Mesendoderm (in vitro differentiated cells): ENCODE measurements around the gene ARHGAP28.

Experiments
- DNase-seq: peaks from one replicate; pipeline ENCODE4 v3.0.0; 2013
- H2AK5ac ChIP-seq: 2 replicates; pipeline ENCODE4 v1.6.1; 2013; ENCODE audit warnings: low read length, inconsistent platforms
- H2BK120ac ChIP-seq: 2 replicates; pipeline ENCODE4 v1.6.1; 2013; ENCODE audit warnings: low read depth, mild to moderate bottlenecking, low read length, moderate library complexity, mixed read lengths
- H2BK15ac ChIP-seq: replicated peaks from 2 replicates; pipeline ENCODE4 v1.6.1; 2013; ENCODE audit warnings: low read depth, mild to moderate bottlenecking, moderate library complexity
- H2BK5ac ChIP-seq: 2 replicates; pipeline ENCODE4 v1.6.1; 2013; ENCODE audit warnings: low read length, inconsistent platforms
- H3K18ac ChIP-seq: 2 replicates; pipeline ENCODE4 v1.6.1; 2013; ENCODE audit warnings: mild to moderate bottlenecking, low read length, mixed read lengths
- H3K23ac ChIP-seq: one replicate; pipeline ENCODE4 v1.6.1; 2013; ENCODE audit warnings: low read length
- H3K27ac ChIP-seq: 2 replicates; pipeline ENCODE4 v1.5.1; 2013; ENCODE audit warnings: low read depth, mild to moderate bottlenecking, inconsistent platforms, low read length, moderate library complexity
- H3K27me3 ChIP-seq: 2 replicates; pipeline ENCODE4 v1.6.1; 2013; ENCODE audit warnings: low read length, control low read depth, mild to moderate bottlenecking, inconsistent platforms; ENCODE audit not compliant: insufficient read depth, poor library complexity
- H3K36me3 ChIP-seq: 2 replicates; pipeline ENCODE4 v1.6.1; 2013; ENCODE audit warnings: low read length, inconsistent platforms; ENCODE audit not compliant: control insufficient read depth, insufficient read depth
- H3K4ac ChIP-seq: one replicate; pipeline ENCODE4 v1.6.1; 2013; ENCODE audit warnings: low read depth, mild to moderate bottlenecking, low read length, moderate library complexity
- H3K4me1 ChIP-seq: 2 replicates; pipeline ENCODE4 v1.6.1; 2013; ENCODE audit warnings: low read depth, low read length, inconsistent platforms; ENCODE audit not compliant: control insufficient read depth
- H3K4me2 ChIP-seq: 2 replicates; pipeline ENCODE4 v1.6.1; 2013; ENCODE audit warnings: low read length
- H3K4me3 ChIP-seq: 2 replicates; pipeline ENCODE4 v1.5.1; 2013; ENCODE audit warnings: mild to moderate bottlenecking, low read length
- H3K56ac ChIP-seq: one replicate; pipeline ENCODE4 v1.6.1; 2013; ENCODE audit warnings: low read length
- H3K79me1 ChIP-seq: 2 replicates; pipeline ENCODE4 v1.6.1; 2013; ENCODE audit warnings: low read length, inconsistent platforms
- H3K79me2 ChIP-seq: 2 replicates; pipeline ENCODE4 v1.6.1; 2013; ENCODE audit warnings: mild to moderate bottlenecking, low read length; ENCODE audit not compliant: control insufficient read depth, insufficient read depth
- H3K9ac ChIP-seq: 2 replicates; pipeline ENCODE4 v1.6.1; 2013; ENCODE audit warnings: low read length, inconsistent platforms
- H4K5ac ChIP-seq: one replicate; pipeline ENCODE4 v1.6.1; 2013; ENCODE audit warnings: low read length
- H4K8ac ChIP-seq: one replicate; pipeline ENCODE4 v1.6.1; 2013; ENCODE audit warnings: low read depth, mild to moderate bottlenecking, control low read depth, low read length, moderate library complexity
- WGBS: extraction: QIAGEN DNeasy Blood & Tissue Kit; methylation state at CpG from one replicate; pipeline ENCODE4 v1.1.7; 2013; ENCODE audit warnings: low lambda C conversion rate, missing lambda C conversion rate; ENCODE audit not compliant: insufficient coverage; ENCODE audit errors: extremely low coverage; 5-methylcytosine and 5-hydroxymethylcytosine counted together

ARHGAP28 gene

GRCh38 chr18:6730416-6731221 is 1.1 kb downstream of the ARHGAP28 start:
- Histone ChIP-seq H3K9ac (no peak overlapping the region), H3K4me1 (peaks cover 7% of the 10 kb centered on the region), H2BK5ac (no peak overlapping the region), H3K4me2 (no peak overlapping the region), H4K5ac (no peak overlapping the region), H4K8ac (no peak overlapping the region), H3K23ac (no peak overlapping the region), H3K79me2 (no peaks in the 10 kb centered on the region), H3K27me3 (no peaks in the 10 kb centered on the region), H3K36me3 (no peaks in the 10 kb centered on the region), H3K4ac (no peak overlapping the region), H2BK15ac (no peak overlapping the region), H3K56ac (no peak overlapping the region), H3K4me3 (no peak overlapping the region), H3K27ac (no peak overlapping the region), H2BK120ac (no peak overlapping the region), H3K79me1 (no peaks in the 10 kb centered on the region), H3K18ac (no peak overlapping the region), H2AK5ac (no peak overlapping the region)
- DNase-seq, result no peak
- no CpG with 5 or more reads among the region's 4 CpGs for WGBS

DNA sequence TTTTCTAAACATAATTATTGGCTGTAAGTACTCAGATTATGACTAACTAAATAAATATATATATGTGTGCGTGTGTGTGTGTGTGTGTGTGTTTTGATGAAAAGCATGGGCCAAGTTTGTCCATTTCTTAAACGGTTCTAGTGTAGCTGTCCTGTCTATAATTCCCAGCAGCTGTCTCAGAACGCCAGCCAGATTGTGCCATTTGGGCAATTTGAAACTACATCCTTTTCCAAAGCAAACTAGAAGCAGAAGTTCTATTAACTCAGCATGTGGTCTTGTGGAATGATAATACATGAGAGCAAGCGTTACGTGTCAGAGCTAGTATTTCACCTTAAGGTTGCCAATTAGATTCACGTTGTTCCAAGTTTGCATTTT is 1.7 kb downstream of the ARHGAP28 start:
- H4K8ac ChIP-seq, result no peak overlapping the region
- peak overlapping the region; percentile 43 for H3K4ac ChIP-seq
- no peak overlapping the region for H3K4me2 ChIP-seq
- H3K36me3 ChIP-seq, result no peaks in the 10 kb centered on the region
- H3K4me1 ChIP-seq, result peaks cover 7% of the 10 kb centered on the region
- no CpG with 5 or more reads among the region's 6 CpGs for WGBS
- peak overlapping the region; percentile 45 for H3K18ac ChIP-seq
- no peak overlapping the region for H2BK15ac ChIP-seq
- no peak overlapping the region for H2BK5ac ChIP-seq
- no peak overlapping the region for H2BK120ac ChIP-seq
- H3K27ac ChIP-seq, result no peak overlapping the region
- no peaks in the 10 kb centered on the region for H3K27me3 ChIP-seq
- no peak overlapping the region for H4K5ac ChIP-seq
- H3K23ac ChIP-seq, result no peak overlapping the region
- H3K79me2 ChIP-seq, result no peaks in the 10 kb centered on the region
- H3K4me3 ChIP-seq, result no peak overlapping the region
- H3K56ac ChIP-seq, result peak overlapping the region; percentile 66
- H3K79me1 ChIP-seq, result no peaks in the 10 kb centered on the region
- peak overlapping the region; percentile 18 for H3K9ac ChIP-seq
- no peak overlapping the region for H2AK5ac ChIP-seq
- DNase-seq, result peak; percentile 37

DNA sequence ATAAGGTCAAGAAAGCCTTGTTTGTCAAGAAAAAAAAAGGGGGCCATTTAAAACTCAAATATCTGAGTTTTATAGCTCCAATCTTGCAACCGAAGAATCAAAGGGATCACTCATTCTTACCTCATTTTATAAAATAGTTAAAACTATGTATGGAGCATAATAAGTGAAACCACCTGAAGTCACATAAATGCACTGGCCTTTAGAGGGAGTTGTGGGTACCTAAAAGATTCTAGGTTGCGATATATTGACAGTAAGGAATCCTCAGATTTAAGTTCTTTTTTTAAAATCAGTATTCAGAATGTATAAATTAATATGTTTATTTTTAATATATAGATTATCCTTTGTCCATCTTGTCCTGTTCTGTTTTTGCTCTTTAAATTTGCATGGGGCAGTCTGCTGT is 3.4 kb downstream of the ARHGAP28 start:
- Histone ChIP-seq H2BK120ac (no peak overlapping the region), H3K4ac (no peak overlapping the region), H3K27me3 (no peaks in the 10 kb centered on the region), H3K56ac (no peak overlapping the region), H3K18ac (no peak overlapping the region), H3K36me3 (no peaks in the 10 kb centered on the region), H3K23ac (no peak overlapping the region), H2AK5ac (no peak overlapping the region), H3K79me2 (no peaks in the 10 kb centered on the region), H2BK15ac (no peak overlapping the region), H3K9ac (no peak overlapping the region), H4K8ac (no peak overlapping the region), H3K79me1 (no peaks in the 10 kb centered on the region), H4K5ac (no peak overlapping the region), H3K4me3 (no peak overlapping the region), H2BK5ac (no peak overlapping the region), H3K27ac (no peak overlapping the region), H3K4me1 (peaks cover 8% of the 10 kb centered on the region), H3K4me2 (no peak overlapping the region)
- no CpG with 5 or more reads among the region's 2 CpGs for WGBS
- peak; percentile 29 for DNase-seq

DNA sequence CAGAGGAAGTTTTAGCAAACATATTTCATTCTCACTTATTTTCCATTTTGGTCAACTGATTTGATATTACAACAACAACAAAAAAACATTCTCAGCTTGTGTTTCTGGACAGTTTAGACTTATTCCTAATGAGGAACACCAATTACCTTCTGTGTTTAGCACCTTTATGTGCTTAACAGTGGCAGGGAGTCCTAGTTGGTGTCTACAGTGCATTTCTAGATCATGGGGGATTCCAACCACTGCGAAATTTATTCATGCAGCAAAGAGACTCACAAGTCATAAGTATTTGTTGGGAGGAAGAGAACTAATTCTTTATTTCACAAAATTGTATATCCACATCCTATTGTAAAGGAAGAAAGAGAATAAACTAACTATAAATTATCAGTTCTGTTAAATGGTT is 4.2 kb downstream of the ARHGAP28 start:
- Histone ChIP-seq H3K79me1 (no peaks in the 10 kb centered on the region), H3K79me2 (no peaks in the 10 kb centered on the region), H2BK120ac (no peak overlapping the region), H3K4me2 (no peak overlapping the region), H3K56ac (no peak overlapping the region), H3K4me1 (peaks cover 6% of the 10 kb centered on the region), H2BK5ac (no peak overlapping the region), H3K4ac (no peak overlapping the region), H3K9ac (no peak overlapping the region), H3K18ac (peak overlapping the region; percentile 56), H3K27ac (no peak overlapping the region), H4K8ac (no peak overlapping the region), H3K36me3 (no peaks in the 10 kb centered on the region), H3K27me3 (no peaks in the 10 kb centered on the region), H2BK15ac (no peak overlapping the region), H4K5ac (no peak overlapping the region), H2AK5ac (no peak overlapping the region), H3K4me3 (no peak overlapping the region), H3K23ac (no peak overlapping the region)
- WGBS, result no CpG with 5 or more reads among the region's 1 CpG
- no peak for DNase-seq

- Histone ChIP-seq H3K56ac (no peak overlapping the region), H3K79me2 (no peaks in the 10 kb centered on the region), H3K27ac (no peak overlapping the region), H2AK5ac (no peak overlapping the region), H2BK5ac (peak overlapping the region; percentile 47), H2BK120ac (no peak overlapping the region), H3K23ac (no peak overlapping the region), H3K4ac (no peak overlapping the region), H4K5ac (no peak overlapping the region), H3K4me1 (peaks cover 6% of the 10 kb centered on the region), H4K8ac (no peak overlapping the region), H3K4me3 (no peak overlapping the region), H2BK15ac (no peak overlapping the region), H3K27me3 (no peaks in the 10 kb centered on the region), H3K36me3 (no peaks in the 10 kb centered on the region), H3K79me1 (no peaks in the 10 kb centered on the region), H3K4me2 (no peak overlapping the region), H3K9ac (no peak overlapping the region), H3K18ac (no peak overlapping the region)
- WGBS, result no CpG with 5 or more reads among the region's 7 CpGs
- peak; percentile 51 for DNase-seq
These were observed 5.4 kb downstream of the ARHGAP28 start for GRCh38 chr18:6734726-6735430.
